K562 (cell line): ENCODE results near the gene DOP1B. TPM values are rescaled to one million over a fixed set of nuclear protein-coding genes. Genes with fewer than 3 reads are reported as not detected.

ENCODE experiments used
- ATF7 ChIP-seq: fragments of 450-650 bp; IDR thresholded peaks from 2 replicates; pipeline ENCODE4 v1.7.1; 2014; ENCODE audit warnings: mild to moderate bottlenecking, moderate library complexity
- CBX1 ChIP-seq: sonication (generic); IDR thresholded peaks from 2 replicates; pipeline ENCODE4 v1.6.1; 2016; ENCODE audit warnings: antibody characterized with exemption, low read depth, mild to moderate bottlenecking
- CCAR2 ChIP-seq: fragments of 200-400 bp; formaldehyde crosslinking; IDR thresholded peaks from 2 replicates; pipeline ENCODE4 v1.6.1; 2017; ENCODE audit warnings: mild to moderate bottlenecking, low read depth, low read length
- CTBP1 ChIP-seq: fragments of 450-650 bp; IDR thresholded peaks from 2 replicates; pipeline ENCODE4 v1.6.1; 2016; ENCODE audit warnings: borderline replicate concordance
- ELF4 ChIP-seq: fragments of 450-650 bp; formaldehyde crosslinking; IDR thresholded peaks from 2 replicates; pipeline ENCODE4 v1.4.0; 2022; ENCODE audit warnings: missing genetic modification characterization
- FOXK1 ChIP-seq: sonication (generic); formaldehyde crosslinking; IDR thresholded peaks from 2 replicates; pipeline ENCODE4 v1.8.0; 2022; ENCODE audit warnings: missing genetic modification reagents, mild to moderate bottlenecking, borderline replicate concordance
- HNRNPUL1 ChIP-seq: fragments of 200-400 bp; formaldehyde crosslinking; IDR thresholded peaks from 2 replicates; pipeline ENCODE4 v1.6.1; 2017; ENCODE audit warnings: low read length
- NFE2L1 ChIP-seq: fragments of 450-650 bp; IDR thresholded peaks from 2 replicates; pipeline ENCODE4 v1.6.1; 2016; ENCODE audit warnings: missing genetic modification characterization, low read depth, mild to moderate bottlenecking, missing compliant biosample characterization, moderate library complexity, borderline replicate concordance
- NFYB ChIP-seq: IDR thresholded peaks from 2 replicates; pipeline ENCODE4 v1.6.1; 2011; ENCODE audit warnings: mild to moderate bottlenecking, moderate library complexity; ENCODE audit not compliant: insufficient read length; ENCODE audit errors: extremely low read depth
- NR2C2 ChIP-seq, 2 experiments: fragments of 200-800 bp in 1 of 2; sonication (Bioruptor generic) in 1 of 2; sonication (generic) in 1 of 2; formaldehyde crosslinking in 1 of 2; IDR thresholded peaks; 2 replicates each; pipeline versions ENCODE4 v1.6.1 to v1.8.0; 2016 to 2022; ENCODE audit warnings: mild to moderate bottlenecking in 1 of 2, missing compliant biosample characterization in 1 of 2, missing genetic modification characterization in 1 of 2, missing genetic modification reagents in 1 of 2
- NR3C1 ChIP-seq: sonication (generic); formaldehyde crosslinking; IDR thresholded peaks from 2 replicates; pipeline ENCODE4 v1.8.1; 2022; ENCODE audit warnings: missing genetic modification reagents
- SOX6 ChIP-seq: fragments of 450-650 bp; IDR thresholded peaks from 2 replicates; pipeline ENCODE4 v1.6.1; 2014; ENCODE audit warnings: mild to moderate bottlenecking
- ZNF324 ChIP-seq: fragments of 250-450 bp; sonication (Bioruptor Pico); IDR thresholded peaks from 2 replicates; pipeline ENCODE4 v1.4.0; 2020; ENCODE audit warnings: mild to moderate bottlenecking
- ZNF589 ChIP-seq: fragments of 200-800 bp; sonication (Bioruptor generic); IDR thresholded peaks from 2 replicates; pipeline ENCODE4 v1.6.1; 2016; ENCODE audit warnings: low read depth, missing genetic modification characterization, missing compliant biosample characterization
- polyA plus RNA-seq, 8 experiments: library from polyadenylated mRNA; depleted of rRNA in 4 of 8; stranded (reverse) in 5 of 8; unstranded in 3 of 8; fragments of >200 nt; fragmentation: Nextera tagmentation in 2 of 8; fragmentation: Illumina TruSeq in 1 of 8; extraction: Ambion mirVana in 2 of 8; extraction: Trizol in 1 of 8; gene quantifications; 2 replicates each; pipeline versions ENCODE4 v1.2.1 to v1.2.3, GENCODE V29; 2011 to 2014; ENCODE audit warnings: inconsistent platforms in 1 of 8, missing spikeins in 1 of 8
- total RNA-seq, 7 experiments: library from RNA; depleted of rRNA in 6 of 7; stranded (reverse); fragments of >200 nt in 6 of 7; fragmentation: Illumina TruSeq in 2 of 7; extraction: Trizol in 2 of 7; gene quantifications; 2 replicates each; pipeline versions ENCODE4 v1.2.1 to v1.2.3, GENCODE V29; 2011 to 2021; ENCODE audit warnings: low replicate concordance in 1 of 7
- TF ChIP-seq, protein P1 (sequence below): fragments of 200-800 bp; sonication (Bioruptor generic); IDR thresholded peaks from 2 replicates; pipeline ENCODE4 v1.6.1; 2016; ENCODE audit warnings: missing genetic modification characterization, missing compliant biosample characterization
- TF ChIP-seq, protein P2 (sequence below), 2 experiments: IDR thresholded peaks in 1 of 2; conservative IDR thresholded peaks in 1 of 2; 2 replicates each; pipeline ENCODE4 v1.6.1; 2016; ENCODE audit warnings: low read depth in 2 of 2, mild to moderate bottlenecking in 1 of 2, missing compliant biosample characterization in 1 of 2, missing genetic modification characterization in 1 of 2, moderate library complexity in 1 of 2

The DOP1B gene
- total and polyA plus RNA-seq, 9 of the 15 experiments (the other 6 are each of a cell fraction or from before 2014, with no cell fraction given) = 0.04 to 2.2 (median 0.68) TPM

DNA sequence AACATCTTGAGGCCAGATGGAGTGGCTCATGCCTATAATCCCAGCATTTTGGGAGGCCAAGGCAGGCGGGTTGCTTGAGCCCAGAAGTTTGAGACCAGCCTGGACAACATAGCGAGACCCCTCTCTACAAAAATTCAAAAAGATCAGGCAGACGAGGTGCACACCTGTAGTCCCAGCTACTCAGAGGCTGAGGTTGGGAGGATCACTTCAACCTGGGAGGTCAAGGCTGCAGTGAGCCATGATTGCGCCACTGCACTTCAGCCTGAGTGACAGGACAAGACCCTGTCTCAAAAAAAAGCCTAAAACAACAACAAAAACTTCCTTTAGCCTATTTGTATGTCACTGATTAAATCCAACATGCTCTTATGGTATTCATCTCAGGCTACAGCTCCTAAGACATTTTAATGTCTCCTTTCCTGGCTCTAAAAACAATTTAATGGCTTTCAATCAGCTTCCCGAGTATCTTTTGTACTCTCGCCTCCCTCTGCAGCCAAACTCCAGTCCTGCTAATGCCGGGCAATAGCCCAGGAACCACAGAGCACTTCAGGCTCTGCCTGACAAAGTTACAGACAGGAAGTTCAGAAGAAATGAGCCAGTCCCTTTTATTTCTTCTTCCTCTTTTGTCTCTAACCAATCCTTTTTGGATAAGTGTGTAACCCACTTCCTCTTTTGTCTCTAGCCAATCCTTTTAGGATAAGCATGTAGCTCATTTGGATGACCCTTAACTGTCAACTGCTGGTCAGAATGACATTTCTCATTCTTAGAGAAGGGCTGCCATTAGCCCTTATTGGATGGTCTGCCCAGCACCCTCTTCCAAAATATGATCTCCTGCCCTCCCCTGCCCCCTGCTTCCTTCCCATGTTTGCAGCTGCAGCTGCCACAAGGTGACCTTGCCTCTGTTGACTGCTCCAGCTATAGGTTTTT is 6.6 kb upstream of the DOP1B start (continued):
- TF ChIP-seq, protein P1, sequence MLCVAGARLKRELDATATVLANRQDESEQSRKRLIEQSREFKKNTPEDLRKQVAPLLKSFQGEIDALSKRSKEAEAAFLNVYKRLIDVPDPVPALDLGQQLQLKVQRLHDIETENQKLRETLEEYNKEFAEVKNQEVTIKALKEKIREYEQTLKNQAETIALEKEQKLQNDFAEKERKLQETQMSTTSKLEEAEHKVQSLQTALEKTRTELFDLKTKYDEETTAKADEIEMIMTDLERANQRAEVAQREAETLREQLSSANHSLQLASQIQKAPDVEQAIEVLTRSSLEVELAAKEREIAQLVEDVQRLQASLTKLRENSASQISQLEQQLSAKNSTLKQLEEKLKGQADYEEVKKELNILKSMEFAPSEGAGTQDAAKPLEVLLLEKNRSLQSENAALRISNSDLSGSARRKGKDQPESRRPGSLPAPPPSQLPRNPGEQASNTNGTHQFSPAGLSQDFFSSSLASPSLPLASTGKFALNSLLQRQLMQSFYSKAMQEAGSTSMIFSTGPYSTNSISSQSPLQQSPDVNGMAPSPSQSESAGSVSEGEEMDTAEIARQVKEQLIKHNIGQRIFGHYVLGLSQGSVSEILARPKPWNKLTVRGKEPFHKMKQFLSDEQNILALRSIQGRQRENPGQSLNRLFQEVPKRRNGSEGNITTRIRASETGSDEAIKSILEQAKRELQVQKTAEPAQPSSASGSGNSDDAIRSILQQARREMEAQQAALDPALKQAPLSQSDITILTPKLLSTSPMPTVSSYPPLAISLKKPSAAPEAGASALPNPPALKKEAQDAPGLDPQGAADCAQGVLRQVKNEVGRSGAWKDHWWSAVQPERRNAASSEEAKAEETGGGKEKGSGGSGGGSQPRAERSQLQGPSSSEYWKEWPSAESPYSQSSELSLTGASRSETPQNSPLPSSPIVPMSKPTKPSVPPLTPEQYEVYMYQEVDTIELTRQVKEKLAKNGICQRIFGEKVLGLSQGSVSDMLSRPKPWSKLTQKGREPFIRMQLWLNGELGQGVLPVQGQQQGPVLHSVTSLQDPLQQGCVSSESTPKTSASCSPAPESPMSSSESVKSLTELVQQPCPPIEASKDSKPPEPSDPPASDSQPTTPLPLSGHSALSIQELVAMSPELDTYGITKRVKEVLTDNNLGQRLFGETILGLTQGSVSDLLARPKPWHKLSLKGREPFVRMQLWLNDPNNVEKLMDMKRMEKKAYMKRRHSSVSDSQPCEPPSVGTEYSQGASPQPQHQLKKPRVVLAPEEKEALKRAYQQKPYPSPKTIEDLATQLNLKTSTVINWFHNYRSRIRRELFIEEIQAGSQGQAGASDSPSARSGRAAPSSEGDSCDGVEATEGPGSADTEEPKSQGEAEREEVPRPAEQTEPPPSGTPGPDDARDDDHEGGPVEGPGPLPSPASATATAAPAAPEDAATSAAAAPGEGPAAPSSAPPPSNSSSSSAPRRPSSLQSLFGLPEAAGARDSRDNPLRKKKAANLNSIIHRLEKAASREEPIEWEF (CRISPR knock-in tag) = no peak
- TF ChIP-seq SOX6 = peak; percentile 66; the same call in 1 of the 2 replicates
- no peak for TF ChIP-seq NFYB
- TF ChIP-seq CTBP1 = peak; percentile 57; the same call in 1 of the 2 replicates
- TF ChIP-seq ZNF324 (CRISPR knock-in tag) = no peak
- 0 out of 2 replicates have a peak, but pooled peaks have one; percentile 25 for TF ChIP-seq ATF7
- no peak for TF ChIP-seq NR3C1 (CRISPR knock-in tag)
- TF ChIP-seq, protein P2, sequence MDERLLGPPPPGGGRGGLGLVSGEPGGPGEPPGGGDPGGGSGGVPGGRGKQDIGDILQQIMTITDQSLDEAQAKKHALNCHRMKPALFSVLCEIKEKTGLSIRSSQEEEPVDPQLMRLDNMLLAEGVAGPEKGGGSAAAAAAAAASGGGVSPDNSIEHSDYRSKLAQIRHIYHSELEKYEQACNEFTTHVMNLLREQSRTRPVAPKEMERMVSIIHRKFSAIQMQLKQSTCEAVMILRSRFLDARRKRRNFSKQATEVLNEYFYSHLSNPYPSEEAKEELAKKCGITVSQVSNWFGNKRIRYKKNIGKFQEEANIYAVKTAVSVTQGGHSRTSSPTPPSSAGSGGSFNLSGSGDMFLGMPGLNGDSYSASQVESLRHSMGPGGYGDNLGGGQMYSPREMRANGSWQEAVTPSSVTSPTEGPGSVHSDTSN (CRISPR knock-in tag; IDR thresholded peaks at IDR 0.05; ENCODE audit: low read depth) = no peak
- TF ChIP-seq, protein P2 (tag; conservative IDR thresholded peaks at IDR 0.05; ENCODE audit: low read depth) = peak; percentile 78
- TF ChIP-seq HNRNPUL1 = no peak
- TF ChIP-seq CCAR2 = no peak
- no peak for TF ChIP-seq NFE2L1 (tag)
- TF ChIP-seq NR2C2 (CRISPR knock-in tag; IDR thresholded peaks at IDR 0.05) = no peak
- peak; percentile 76 for TF ChIP-seq NR2C2 (tag; IDR thresholded peaks at IDR 0.05)
- TF ChIP-seq ZNF589 = 0 out of 2 replicates have a peak, but pooled peaks have one; percentile 21
- 0 out of 2 replicates have a peak, but pooled peaks have one; percentile 10 for TF ChIP-seq FOXK1
- 0 out of 2 replicates have a peak, but pooled peaks have one; percentile 23 for TF ChIP-seq CBX1
- TF ChIP-seq ELF4 (CRISPR knock-in tag) = peak; percentile 13; the same call in 1 of the 2 replicates
